Liver (tissue), 3 donors: ENCODE measurements around the gene ABCB9.

ENCODE experiments used
- CTCF ChIP-seq: fragments of 150-350 bp; IDR thresholded peaks from 2 replicates; pipeline ENCODE4 v1.5.1; 2017; ENCODE audit warnings: improper control_type of control experiment, low read depth, low read length; ENCODE audit not compliant: missing input control
- MAX ChIP-seq: IDR thresholded peaks from 2 replicates; pipeline ENCODE4 v1.6.1; 2016; ENCODE audit warnings: antibody characterized with exemption
- TAF1 ChIP-seq: conservative IDR thresholded peaks from 2 replicates; pipeline ENCODE4 v1.6.1; 2016; ENCODE audit warnings: antibody characterized with exemption, mild to moderate bottlenecking
- TF ChIP-seq, protein P1 (sequence below): IDR thresholded peaks from 2 replicates; pipeline ENCODE4 v1.6.1; 2016; ENCODE audit warnings: antibody characterized with exemption
- donor health status: healthy.
- donor health status: healthy.

DNA sequence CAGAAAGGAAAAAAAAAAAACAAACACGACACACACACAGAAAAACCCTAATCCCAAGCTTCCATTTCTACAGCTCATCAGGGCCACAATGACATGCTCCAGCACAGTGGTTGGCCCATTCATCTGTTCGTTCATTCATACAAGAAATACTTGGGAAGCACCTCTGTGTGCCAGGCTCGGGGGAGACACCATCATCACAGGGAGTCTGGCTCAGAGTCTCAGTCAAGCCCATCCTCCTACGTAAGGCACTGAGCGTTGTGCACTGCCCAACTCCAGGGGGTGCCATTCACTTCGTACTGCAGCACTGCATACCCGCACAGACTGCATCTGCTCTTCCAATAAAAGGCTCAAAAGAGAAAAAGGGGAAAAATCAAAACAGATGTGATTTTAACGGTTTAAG, 85.6 kb downstream of the ABCB9 start:
- TF ChIP-seq, protein P1, sequence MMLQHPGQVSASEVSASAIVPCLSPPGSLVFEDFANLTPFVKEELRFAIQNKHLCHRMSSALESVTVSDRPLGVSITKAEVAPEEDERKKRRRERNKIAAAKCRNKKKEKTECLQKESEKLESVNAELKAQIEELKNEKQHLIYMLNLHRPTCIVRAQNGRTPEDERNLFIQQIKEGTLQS = no peak
- TF ChIP-seq CTCF (no peak), MAX (no peak), TAF1 (no peak)
